Activated CD4-positive, alpha-beta memory T cell treated with anti-CD3 and anti-CD28 coated beads for 36 hours (primary cell): ENCODE results near the gene MEAK7. TPM values are rescaled to one million over a fixed set of nuclear protein-coding genes. Genes with fewer than 3 reads are reported as not detected.
A peak's percentile ranks its signal among the peaks of the same experiment; 100 is the strongest.

Source experiments
- CTCF ChIA-PET: fragments of 350-600 bp; sonication (Branson Sonifier 250); formaldehyde crosslinking; loops from one replicate; lab custom pipeline; 2021; ENCODE audit warnings: antibody characterized with exemption, inconsistent platforms; lab: Charles Lee
- POLR2A ChIA-PET: fragments of 350-600 bp; sonication (Branson Sonifier 250); formaldehyde crosslinking; loops from one replicate; lab custom pipeline; 2021; ENCODE audit warnings: antibody characterized with exemption; lab: Charles Lee
- DNase-seq: peaks from one replicate; pipeline ENCODE4 v3.0.0-alpha.2; 2020
- H3K27ac Mint-ChIP-seq: one replicate; pipeline ENCODE4 v1.8.0; 2021; ENCODE audit warnings: mixed read lengths
- H3K27me3 Mint-ChIP-seq: one replicate; pipeline ENCODE4 v1.8.0; 2021; ENCODE audit warnings: mixed read lengths
- H3K36me3 Mint-ChIP-seq: one replicate; pipeline ENCODE4 v1.8.0; 2021; ENCODE audit warnings: mixed read lengths
- H3K4me1 Mint-ChIP-seq: one replicate; pipeline ENCODE4 v1.8.0; 2021; ENCODE audit warnings: low read depth, mixed read lengths
- H3K4me3 Mint-ChIP-seq: one replicate; pipeline ENCODE4 v1.8.0; 2021; ENCODE audit warnings: mild to moderate bottlenecking, mixed read lengths
- H3K9me3 Mint-ChIP-seq: one replicate; pipeline ENCODE4 v1.8.0; 2021; ENCODE audit warnings: mixed read lengths
- intact Hi-C: fragments of 100-400 bp; cut with micrococcal nuclease; formaldehyde crosslinking; loops from one replicate; pipeline ENCODE4 v1.15.1; 2023
- total RNA-seq, 2 experiments: library from RNA; stranded (reverse); gene quantifications; one replicate each; pipeline ENCODE4 v1.2.3, GENCODE V29; 2021

The MEAK7 gene
- total RNA-seq, 2 experiments from 2014 or later: 12.9 to 13.6 TPM

DNA sequence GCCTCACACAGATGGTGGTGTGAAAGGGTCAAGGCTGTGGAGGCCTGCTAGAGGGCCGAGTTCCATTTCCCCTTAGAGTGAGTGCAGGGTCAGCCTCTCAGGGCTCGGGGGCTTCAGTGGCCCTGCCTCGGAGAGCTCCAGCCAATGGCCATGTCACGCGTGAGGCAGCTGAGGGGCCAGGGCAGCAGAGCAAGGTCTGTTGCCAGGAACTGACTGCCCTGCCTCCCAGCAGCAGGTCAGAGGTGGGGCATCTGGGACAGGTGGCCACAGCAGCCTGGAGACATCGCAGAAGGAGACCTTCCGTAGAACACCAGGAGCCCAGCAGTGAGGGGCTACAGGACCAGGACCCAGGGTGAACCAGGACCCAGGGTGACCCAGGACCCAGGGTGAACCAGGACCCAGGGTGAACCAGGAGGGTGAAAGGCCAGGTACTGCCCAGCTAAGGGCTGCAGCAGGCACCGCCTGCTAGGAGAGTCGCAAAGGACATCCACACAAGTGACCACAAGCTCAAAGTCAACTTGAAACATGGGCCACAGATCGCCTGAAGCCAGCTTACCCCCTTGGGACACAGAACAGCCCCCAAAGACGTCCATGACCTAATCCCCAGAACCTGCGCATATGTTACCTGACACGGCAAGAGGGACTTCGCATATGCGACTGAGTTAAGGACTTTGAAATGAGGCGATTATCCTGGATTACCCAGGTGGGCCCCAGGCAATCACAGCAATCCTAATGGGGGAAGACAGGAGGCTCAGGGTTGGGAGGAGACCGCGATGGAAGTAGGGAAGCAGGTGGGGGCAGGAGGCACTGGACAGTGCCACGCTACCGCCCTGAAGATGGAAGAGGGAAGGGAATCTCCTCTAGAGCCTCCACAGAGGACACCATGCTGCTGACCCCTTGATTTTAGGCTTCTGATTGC is 4.8 kb upstream of the MEAK7 start:
- intact Hi-C loops: loop anchor here (10.0 kb wide), 1 partner anchor 324 kb away; the partner anchor contains the start of gene TAF1C
- DNase-seq: no peak
- H3K4me3 Mint-ChIP-seq: no peak overlapping the region
- no peaks in the 10 kb centered on the region for H3K36me3 Mint-ChIP-seq
- ChIA-PET POLR2A (no interaction called here), CTCF (interaction anchor here (0.6 to 13.0 kb wide), 5 partner anchors 88 to 139 kb away, joined by 3 to 247 read pairs (median 3); partner anchors contain the start of genes COTL1 and KLHL36)
- no peaks in the 10 kb centered on the region for H3K27me3 Mint-ChIP-seq
- H3K9me3 Mint-ChIP-seq: no peaks in the 10 kb centered on the region
- H3K27ac Mint-ChIP-seq: no peak overlapping the region
- peaks cover 65% of the 10 kb centered on the region for H3K4me1 Mint-ChIP-seq

DNA sequence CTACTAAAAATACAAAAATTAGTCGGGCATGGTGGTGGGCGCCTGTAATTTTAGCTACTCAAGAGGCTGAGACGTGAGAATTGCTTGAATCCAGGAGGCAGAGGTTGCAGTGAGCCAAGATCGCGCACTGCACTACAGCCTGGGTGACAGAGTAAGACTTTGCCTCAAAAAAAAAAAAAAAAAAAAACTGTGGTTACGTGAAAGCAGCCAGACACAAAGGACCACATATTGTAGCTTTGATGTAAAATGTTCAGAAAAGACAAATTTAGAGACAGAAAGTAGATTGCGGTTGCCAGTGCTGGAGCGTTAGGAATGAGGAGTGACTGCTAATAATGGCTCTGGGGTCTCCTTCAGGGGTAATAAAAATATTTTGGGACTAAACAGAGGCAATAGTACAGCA is 4.0 kb upstream of the MEAK7 start:
- intact Hi-C loops: loop anchor here (10.0 kb wide), 1 partner anchor 324 kb away; the partner anchor contains the start of gene TAF1C
- Mint-ChIP-seq H3K4me3 (peak overlapping the region; percentile 24), H3K9me3 (no peaks in the 10 kb centered on the region), H3K27me3 (no peaks in the 10 kb centered on the region), H3K4me1 (peaks cover 63% of the 10 kb centered on the region), H3K36me3 (no peaks in the 10 kb centered on the region), H3K27ac (peak overlapping the region; percentile 55)
- peak; percentile 44 for DNase-seq
- ChIA-PET POLR2A (interaction anchor here (1.2 to 3.5 kb wide), 2 partner anchors 41 to 109 kb away, joined by 4 to 15 read pairs; partner anchors contain the start of gene COTL1), CTCF (interaction anchor here (0.7 to 13.0 kb wide), 9 partner anchors 11 to 244 kb away, joined by 3 to 247 read pairs (median 5); partner anchors contain the start of gene COTL1)

DNA sequence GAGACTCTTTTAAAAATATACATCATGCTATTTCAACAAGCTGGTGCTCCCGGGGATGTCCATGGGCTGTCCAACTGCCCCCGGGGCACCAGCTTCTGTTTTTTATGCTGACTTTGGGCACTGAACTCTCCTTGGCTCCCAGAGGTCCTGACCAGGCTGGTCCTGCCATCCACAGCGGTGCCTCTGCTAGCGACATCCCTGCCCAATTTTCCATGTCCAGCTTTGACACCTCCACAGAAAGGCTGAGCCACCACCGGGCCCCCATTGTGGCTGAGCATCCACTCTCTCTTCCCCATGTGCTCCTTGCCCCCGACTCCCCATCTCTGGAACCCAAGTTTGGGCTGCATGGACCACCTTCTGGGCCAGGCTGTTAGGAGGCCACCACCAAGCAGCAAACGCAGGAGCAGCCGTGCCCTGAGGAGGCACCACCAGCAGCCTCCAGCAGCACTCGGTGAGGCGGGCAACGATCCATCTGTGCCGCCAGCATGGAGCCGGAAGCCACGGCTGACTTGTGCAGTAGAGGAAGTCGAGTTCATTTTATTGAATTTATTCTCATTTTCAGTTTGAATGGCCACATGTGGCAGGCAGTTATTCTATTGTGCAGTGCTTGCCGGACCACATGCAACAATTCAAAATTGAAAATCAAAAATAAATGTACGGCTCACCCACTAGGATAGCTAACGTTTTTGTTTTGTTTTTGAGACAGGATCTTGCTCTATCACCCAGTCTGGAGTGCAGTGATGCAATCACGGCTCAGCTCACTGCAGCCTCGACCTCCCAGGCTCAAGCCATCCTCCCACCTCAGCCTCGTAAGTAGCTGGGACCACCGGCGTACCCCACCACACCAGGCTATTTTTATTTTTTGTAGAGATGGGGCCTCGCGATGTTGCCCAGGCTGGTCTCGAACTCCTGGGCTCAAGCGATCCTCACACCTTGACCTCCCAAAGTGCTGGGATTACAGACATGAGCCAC is 2.8 kb upstream of the MEAK7 start:
- POLR2A ChIA-PET: interaction anchor here (1.2 to 3.5 kb wide), 4 partner anchors 12 to 110 kb away, joined by 3 to 15 read pairs (median 6); partner anchors contain the start of gene COTL1
- CTCF ChIA-PET: interaction anchor here (0.6 to 13.0 kb wide), 27 partner anchors 7 to 550 kb away, joined by 3 to 247 read pairs (median 5); partner anchors contain the start of genes COTL1 and TAF1C
- peaks cover 61% of the 10 kb centered on the region for H3K4me1 Mint-ChIP-seq
- DNase-seq: peak; percentile 81
- H3K36me3 Mint-ChIP-seq: no peaks in the 10 kb centered on the region
- H3K27ac Mint-ChIP-seq: peak overlapping the region; percentile 93
- H3K4me3 Mint-ChIP-seq: peak overlapping the region; percentile 78
- intact Hi-C loops: loop anchor here (1.0 to 10.0 kb wide), 4 partner anchors 8 to 390 kb away; partner anchors contain the start of genes MBTPS1 and TAF1C
- no peaks in the 10 kb centered on the region for H3K9me3 Mint-ChIP-seq
- H3K27me3 Mint-ChIP-seq: no peaks in the 10 kb centered on the region

DNA sequence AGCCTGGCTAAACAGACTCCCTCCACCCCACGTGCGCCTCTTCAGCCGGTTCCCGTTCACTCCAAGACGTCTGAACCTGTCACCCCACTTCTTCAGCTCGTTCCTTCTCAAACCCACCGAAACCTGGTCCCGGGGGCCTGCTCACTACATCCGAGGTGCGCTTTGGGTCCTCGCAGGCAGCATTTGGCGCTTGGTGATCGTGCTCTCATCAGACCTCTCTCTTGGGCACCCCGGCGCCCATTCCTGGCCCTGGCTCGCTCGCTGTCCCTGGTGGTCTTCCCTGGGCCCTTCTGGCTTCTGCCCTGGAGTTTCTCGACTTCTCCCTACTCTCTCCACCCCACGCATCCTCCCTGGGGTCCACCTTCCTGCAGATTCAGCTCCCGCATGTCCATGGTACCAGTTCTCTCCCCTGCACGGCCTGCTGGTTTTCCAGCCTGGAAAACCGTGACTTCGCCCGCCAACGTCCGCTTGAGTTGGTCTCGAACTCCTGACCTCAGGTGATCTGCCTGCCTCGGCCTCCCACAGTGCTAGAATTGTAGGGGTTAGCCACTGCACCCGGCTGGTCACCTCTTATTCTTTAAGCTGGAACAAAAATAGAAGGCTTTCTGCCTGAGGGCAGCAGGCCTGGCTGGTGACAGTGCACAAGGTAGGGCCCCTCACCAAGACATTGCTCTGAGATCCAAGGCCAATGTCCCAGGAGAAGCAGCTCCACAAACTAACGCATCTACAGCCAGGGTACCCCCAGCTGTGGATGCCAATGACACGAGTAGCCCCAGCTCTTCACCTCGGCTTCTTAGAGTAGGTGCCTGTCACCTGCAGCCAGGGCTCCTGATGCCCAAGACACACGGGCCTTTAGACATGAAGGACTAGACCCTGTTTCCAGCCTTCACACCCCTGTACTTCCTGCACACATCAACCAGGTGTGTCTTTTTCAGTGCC is 1.1 kb upstream of the MEAK7 start:
- ChIA-PET POLR2A (interaction anchor here (0.5 to 3.5 kb wide), 7 partner anchors 10 to 143 kb away, joined by 3 to 15 read pairs (median 3); partner anchors contain the start of gene COTL1), CTCF (interaction anchor here (0.5 to 13.0 kb wide), 29 partner anchors 7 to 822 kb away, joined by 3 to 247 read pairs (median 5); partner anchors contain the start of gene COTL1)
- no peak for DNase-seq
- Mint-ChIP-seq H3K27ac (peak overlapping the region; percentile 87), H3K9me3 (no peaks in the 10 kb centered on the region), H3K4me3 (peak overlapping the region; percentile 86), H3K4me1 (peaks cover 51% of the 10 kb centered on the region), H3K36me3 (no peaks in the 10 kb centered on the region), H3K27me3 (no peaks in the 10 kb centered on the region)
- intact Hi-C loops: loop anchor here (1.0 to 10.0 kb wide), 4 partner anchors 111 to 389 kb away; partner anchors contain the start of genes MBTPS1 and TAF1C

DNA sequence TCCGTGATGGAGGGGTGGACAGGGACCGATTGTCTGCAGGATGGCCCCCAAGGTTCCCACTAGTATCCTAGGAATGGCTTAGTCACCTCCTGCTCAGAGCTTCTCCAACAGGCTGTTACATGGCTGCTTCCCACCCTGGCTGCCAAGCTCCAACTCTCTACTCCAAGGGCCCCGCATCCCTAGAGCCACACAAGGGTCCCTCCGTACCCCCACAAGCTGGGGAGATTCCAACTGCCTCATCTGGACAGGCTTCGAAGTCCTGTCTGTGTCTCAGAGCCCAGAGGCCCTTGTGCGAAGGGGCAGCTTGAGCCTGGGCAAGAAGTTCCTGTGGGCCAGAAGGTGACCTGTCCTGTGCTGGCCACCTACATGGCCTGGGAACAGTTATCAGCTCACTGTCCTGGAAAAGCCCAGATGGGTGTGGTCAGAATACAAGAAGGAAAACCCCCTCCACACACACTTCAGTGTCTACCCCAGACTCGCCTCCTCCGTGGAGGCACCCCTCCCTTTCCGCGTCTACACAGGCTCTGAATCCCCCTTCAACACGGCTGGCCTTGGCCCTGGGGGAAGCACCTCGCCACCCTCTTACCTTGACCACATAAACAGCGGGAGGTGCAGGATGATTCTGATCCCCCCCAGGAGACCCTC is 586 bp downstream of the MEAK7 start:
- Mint-ChIP-seq H3K9me3 (no peaks in the 10 kb centered on the region), H3K27ac (peak overlapping the region; percentile 33), H3K4me1 (peaks cover 49% of the 10 kb centered on the region), H3K27me3 (no peaks in the 10 kb centered on the region), H3K36me3 (no peaks in the 10 kb centered on the region), H3K4me3 (peak overlapping the region; percentile 86)
- intact Hi-C loops: loop anchor here (10.0 kb wide), 1 partner anchor 319 kb away; the partner anchor contains the start of gene TAF1C
- POLR2A ChIA-PET: interaction anchor here (1.4 kb wide), 1 partner anchor 10 kb away, joined by 3 read pairs; no protein-coding TSS in a partner anchor
- CTCF ChIA-PET: interaction anchor here (5.8 to 13.0 kb wide), 2 partner anchors 115 to 226 kb away, joined by 55 to 247 read pairs; partner anchors contain the start of gene COTL1
- peak; percentile 15 for DNase-seq

DNA sequence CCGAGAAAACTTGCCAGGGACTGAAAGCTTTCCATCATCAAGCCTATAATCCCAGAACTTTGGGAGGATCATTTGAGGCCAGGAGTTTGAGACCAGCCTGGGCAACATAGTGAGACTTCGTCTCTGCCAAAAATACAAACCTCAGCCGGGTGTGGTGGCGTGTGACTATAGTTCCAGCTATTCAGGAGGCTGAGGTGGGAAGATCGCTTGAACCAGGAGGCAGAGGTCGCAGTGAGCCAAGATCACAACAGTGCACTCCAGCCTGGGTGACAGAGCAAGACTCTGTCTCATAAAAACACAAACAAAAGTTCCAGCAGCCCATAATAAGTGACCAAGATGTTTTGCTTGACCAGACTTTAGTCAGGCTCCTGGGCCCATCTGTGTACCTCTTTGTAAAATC is 1.9 kb downstream of the MEAK7 start:
- DNase-seq: no peak
- Mint-ChIP-seq H3K27ac (no peak overlapping the region), H3K36me3 (peaks cover 4% of the 10 kb centered on the region), H3K4me3 (no peak overlapping the region), H3K4me1 (peaks cover 36% of the 10 kb centered on the region), H3K27me3 (no peaks in the 10 kb centered on the region), H3K9me3 (no peaks in the 10 kb centered on the region)
- intact Hi-C loops: loop anchor here (10.0 kb wide), 1 partner anchor 318 kb away; the partner anchor contains the start of gene TAF1C
- POLR2A ChIA-PET: no interaction called here
- CTCF ChIA-PET: interaction anchor here (1.1 to 5.8 kb wide), 2 partner anchors 169 to 225 kb away, joined by 3 to 55 read pairs; no protein-coding TSS in a partner anchor

DNA sequence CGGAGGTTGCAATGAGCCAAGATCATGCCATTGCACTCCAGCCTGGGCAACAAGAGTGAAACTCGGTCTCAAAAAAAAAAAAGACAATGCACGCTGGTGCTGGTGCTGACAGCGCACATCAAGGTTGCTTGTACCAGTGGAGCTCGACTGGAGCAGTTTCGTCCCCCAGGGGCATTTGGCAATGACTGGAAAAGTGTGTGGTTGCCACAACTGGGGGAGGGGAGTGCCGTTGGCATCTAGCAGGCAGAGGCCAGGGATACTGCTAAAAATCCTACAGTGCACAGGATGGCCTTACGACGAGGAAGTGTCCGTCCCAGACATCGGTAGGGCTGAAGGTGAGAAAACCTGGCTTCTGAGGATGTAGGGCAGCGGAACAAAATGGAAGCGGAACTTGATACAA is 2.4 kb downstream of the MEAK7 start:
- Mint-ChIP-seq H3K4me1 (peaks cover 31% of the 10 kb centered on the region), H3K9me3 (no peaks in the 10 kb centered on the region), H3K27ac (no peak overlapping the region), H3K36me3 (peaks cover 9% of the 10 kb centered on the region), H3K4me3 (no peak overlapping the region), H3K27me3 (no peaks in the 10 kb centered on the region)
- CTCF ChIA-PET: interaction anchor here (1.1 kb wide), 1 partner anchor 170 kb away, joined by 3 read pairs; no protein-coding TSS in a partner anchor
- DNase-seq: no peak
- intact Hi-C loops: loop anchor here (10.0 kb wide), 1 partner anchor 317 kb away; the partner anchor contains the start of gene TAF1C
- POLR2A ChIA-PET: no interaction called here

DNA sequence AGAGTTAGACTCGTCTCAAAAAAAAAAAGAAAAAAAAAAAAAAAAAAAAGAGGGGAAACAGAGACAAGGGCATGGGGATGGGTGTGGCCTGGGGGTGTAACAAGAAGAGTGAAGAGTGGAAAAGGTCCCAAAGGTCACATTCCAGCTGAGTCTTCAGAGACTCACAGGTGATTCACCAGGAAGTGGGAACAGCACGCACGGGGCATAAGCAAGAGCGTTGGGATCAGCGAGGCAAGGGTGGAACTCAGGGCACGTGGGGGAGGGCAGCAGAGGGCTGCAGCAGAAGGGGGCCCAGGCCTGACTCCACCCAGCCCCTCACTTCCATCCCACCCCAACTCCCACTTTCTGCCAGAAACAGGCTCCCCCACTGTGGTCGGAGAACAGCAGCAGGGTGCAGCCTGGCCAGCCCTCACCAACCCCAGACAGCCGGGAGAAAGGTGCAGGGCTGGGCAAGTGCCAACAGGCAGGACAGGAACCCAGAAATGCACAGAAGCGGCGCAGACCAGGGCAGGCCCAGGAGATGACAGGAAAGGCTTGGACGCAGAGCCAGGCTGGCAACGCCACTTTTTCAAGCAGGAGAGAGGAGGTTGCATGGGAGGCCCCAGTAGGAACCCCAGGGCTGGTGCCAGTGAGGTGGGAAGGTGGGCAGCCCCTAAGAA is 3.3 kb downstream of the MEAK7 start:
- no peak for DNase-seq
- H3K4me3 Mint-ChIP-seq: no peak overlapping the region
- no peaks in the 10 kb centered on the region for H3K27me3 Mint-ChIP-seq
- peaks cover 24% of the 10 kb centered on the region for H3K4me1 Mint-ChIP-seq
- CTCF ChIA-PET: interaction anchor here (0.9 kb wide), 1 partner anchor 121 kb away, joined by 3 read pairs; no protein-coding TSS in a partner anchor
- H3K27ac Mint-ChIP-seq: no peak overlapping the region
- peaks cover 15% of the 10 kb centered on the region for H3K36me3 Mint-ChIP-seq
- intact Hi-C loops: loop anchor here (10.0 kb wide), 1 partner anchor 316 kb away; the partner anchor contains the start of gene TAF1C
- H3K9me3 Mint-ChIP-seq: no peaks in the 10 kb centered on the region
- POLR2A ChIA-PET: no interaction called here

DNA sequence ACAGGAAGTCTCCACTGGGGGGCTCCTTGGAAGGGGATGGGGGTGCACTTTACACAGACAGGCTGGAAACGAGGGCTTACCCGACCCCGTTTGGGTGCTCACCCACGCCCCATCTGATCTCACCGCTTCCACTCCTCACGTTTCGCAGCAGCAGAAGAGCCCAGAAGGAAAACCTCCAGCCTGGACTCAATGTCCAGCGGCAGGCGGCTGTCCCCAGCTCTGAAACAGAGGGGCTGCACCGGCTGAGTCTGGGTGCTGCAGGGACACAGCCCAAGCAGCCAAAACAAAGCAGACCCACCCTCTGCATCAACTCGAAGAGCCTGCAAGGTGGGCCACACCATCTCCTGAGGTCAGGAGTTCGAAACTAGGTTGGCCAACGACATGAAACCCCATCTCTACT is 3.9 kb downstream of the MEAK7 start:
- Mint-ChIP-seq H3K9me3 (no peaks in the 10 kb centered on the region), H3K4me3 (no peak overlapping the region), H3K36me3 (peaks cover 20% of the 10 kb centered on the region), H3K27me3 (no peaks in the 10 kb centered on the region), H3K27ac (no peak overlapping the region), H3K4me1 (peaks cover 18% of the 10 kb centered on the region)
- no peak for DNase-seq
- intact Hi-C loops: loop anchor here (10.0 kb wide), 1 partner anchor 316 kb away; the partner anchor contains the start of gene TAF1C
- POLR2A ChIA-PET: no interaction called here
- CTCF ChIA-PET: interaction anchor here (0.9 kb wide), 1 partner anchor 122 kb away, joined by 3 read pairs; no protein-coding TSS in a partner anchor
